ENCODE data around the gene GARNL3.
A peak's percentile ranks its signal among the peaks of the same experiment; 100 is the strongest.

The GARNL3 gene

DNA sequence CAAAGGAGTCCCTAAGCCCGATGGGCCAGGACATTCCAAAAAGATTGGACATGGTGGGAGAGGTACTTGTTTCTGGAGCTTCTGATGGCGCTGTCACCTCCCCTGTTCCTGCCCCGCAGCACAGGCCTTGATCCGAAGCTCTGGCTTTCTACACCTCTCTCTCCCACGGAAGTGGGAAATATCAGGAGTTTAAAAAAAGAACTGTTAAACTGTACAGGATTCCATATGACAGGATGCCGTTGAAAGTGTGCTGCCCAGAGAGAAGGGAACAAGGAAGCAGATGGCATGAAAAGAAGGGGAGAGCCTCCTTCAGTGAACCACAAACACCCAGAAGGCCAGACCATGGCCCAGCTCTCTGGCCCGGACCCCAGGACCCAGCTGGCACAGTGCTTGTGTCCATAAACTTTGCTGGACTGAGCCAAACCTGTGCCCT lies 105.6 kb downstream of the GARNL3 start:
- intact Hi-C loops (cut with micrococcal nuclease) = no loop called here
- H3K27me3 Mint-ChIP-seq = peaks cover 24% of the 10 kb centered on the region

DNA sequence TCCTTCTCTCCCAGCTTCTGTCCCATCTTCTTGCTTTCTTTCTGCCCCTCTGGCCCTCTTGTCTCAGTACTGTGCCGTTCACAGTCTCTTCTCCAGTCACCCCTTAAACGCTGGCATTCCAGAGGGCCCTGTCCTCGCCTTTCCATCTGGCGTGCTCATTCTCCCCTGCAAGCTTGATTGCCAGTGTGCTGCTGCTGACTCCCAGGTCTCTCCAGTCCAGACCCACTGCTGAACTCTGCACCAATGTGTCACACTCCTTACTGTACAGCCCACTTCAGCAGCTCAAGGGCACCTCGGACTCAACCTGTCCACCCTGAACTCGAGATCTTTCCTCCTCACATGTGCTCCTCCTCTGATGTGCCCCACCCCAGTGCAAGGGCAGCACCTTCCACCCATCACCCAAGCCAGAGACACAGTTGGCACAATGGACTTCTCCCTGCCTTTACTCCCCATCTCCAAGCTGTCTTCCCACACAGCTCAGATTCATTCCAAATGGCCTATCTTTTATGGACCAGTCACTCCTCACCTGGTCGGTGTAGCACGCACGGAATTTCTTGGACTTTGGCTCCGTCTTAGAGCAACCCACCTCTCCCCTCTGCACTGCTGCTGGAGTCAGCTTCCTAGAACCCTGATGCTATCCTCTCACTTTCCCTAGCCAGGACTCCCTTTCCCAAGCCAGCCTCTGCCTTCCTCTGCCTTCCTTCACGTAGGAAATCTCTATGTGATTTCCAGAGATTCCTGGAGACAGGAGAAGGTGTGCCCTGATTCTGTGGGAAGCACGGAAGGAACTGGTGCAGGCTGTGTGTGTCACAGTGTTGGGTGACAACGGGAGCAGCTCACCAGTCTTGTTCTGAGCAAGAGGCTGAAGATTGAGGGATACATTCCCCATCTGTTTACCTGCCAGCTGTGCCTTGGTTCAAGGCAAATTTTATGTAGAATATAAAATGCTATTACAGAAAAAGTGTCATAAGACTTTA lies 106.4 kb downstream of the GARNL3 start:
- Mint-ChIP-seq H3K27me3 (peaks cover 24% of the 10 kb centered on the region), H3K36me3 (ENCODE audit: low read depth) (no peaks in the 10 kb centered on the region), H3K27ac (peak overlapping the region; percentile 78), H3K4me3 (no peak overlapping the region), H3K4me1 (ENCODE audit: low read depth) (peaks cover 28% of the 10 kb centered on the region), H3K9me3 (no peaks in the 10 kb centered on the region)
- intact Hi-C loops (cut with micrococcal nuclease) = no loop called here

More for the DNA sequence above, 105.6 kb downstream of the GARNL3 start:
- Mint-ChIP-seq H3K4me3 (no peak overlapping the region), H3K36me3 (ENCODE audit: low read depth) (no peaks in the 10 kb centered on the region), H3K9me3 (no peaks in the 10 kb centered on the region), H3K4me1 (ENCODE audit: low read depth) (peaks cover 28% of the 10 kb centered on the region), H3K27ac (peak overlapping the region; percentile 78)

DNA sequence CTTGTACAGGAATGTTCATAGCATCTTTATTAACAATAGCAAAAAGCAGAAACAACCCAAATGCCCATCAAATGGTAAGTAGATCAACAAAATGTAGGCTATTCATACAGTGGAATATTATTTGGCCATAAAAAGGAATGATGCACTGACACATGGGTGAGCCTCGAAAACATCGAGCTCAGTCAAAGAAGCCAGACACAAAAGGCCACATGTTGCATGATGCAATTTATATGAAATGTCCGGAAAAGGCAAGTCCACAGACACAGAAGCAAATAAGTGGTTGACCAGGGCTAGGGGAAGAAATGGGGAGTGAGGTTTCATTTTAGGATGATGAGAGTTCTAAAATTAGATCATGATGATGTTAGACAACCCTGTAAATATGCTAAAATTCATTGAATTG lies 115.9 kb downstream of the GARNL3 start:
- no peak overlapping the region for H3K27ac Mint-ChIP-seq
- intact Hi-C loops (cut with micrococcal nuclease) = no loop called here
- no peak overlapping the region for H3K4me3 Mint-ChIP-seq
- no peaks in the 10 kb centered on the region for H3K36me3 Mint-ChIP-seq (ENCODE audit: low read depth)
- no peaks in the 10 kb centered on the region for H3K4me1 Mint-ChIP-seq (ENCODE audit: low read depth)
- peaks cover 14% of the 10 kb centered on the region for H3K9me3 Mint-ChIP-seq
- H3K27me3 Mint-ChIP-seq = peaks cover 23% of the 10 kb centered on the region

- Mint-ChIP-seq H3K36me3 (ENCODE audit: low read depth) (no peaks in the 10 kb centered on the region), H3K9me3 (peaks cover 14% of the 10 kb centered on the region), H3K4me1 (ENCODE audit: low read depth) (no peaks in the 10 kb centered on the region), H3K27ac (no peak overlapping the region), H3K27me3 (peaks cover 22% of the 10 kb centered on the region), H3K4me3 (no peak overlapping the region)
- intact Hi-C loops (cut with micrococcal nuclease) = no loop called here
Observed at GRCh38 chr9:127382541-127382940, 118.0 kb downstream of the GARNL3 start.

DNA sequence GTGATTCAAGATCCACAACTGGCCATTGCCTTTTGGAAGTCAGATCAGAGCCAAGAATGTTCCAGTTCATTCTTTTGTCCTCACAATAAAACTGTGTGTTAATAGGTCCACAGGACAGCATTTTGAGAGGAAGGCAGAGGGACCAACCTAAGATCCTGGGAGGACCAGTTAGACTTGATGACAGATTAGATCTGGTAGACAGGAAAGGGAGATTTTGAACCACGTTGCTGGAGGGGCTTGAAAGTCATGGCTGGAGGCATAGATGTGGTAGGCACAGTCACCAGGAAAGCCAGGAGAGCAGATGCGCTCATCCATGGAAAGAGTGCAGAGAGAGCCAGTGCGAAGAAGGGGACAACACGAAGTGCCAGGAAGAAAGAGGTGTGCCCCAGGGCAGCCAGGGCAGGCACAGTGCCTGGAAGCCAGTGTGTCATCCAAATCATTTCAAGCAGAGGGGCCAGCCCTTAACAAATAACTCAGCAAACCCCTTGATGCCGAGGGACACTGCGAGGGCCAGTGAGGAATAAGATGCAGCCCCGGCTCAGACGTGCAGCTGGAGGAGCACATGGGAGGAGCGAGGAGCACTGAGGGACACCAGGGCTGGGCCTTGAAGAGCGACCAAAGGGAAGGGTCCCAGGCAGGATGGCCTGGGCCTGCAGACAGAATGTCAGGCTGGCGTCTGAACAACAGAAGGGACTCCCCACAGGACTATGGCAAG lies 119.6 kb downstream of the GARNL3 start:
- intact Hi-C loops (cut with micrococcal nuclease) = no loop called here
- Mint-ChIP-seq H3K27ac (no peak overlapping the region), H3K36me3 (ENCODE audit: low read depth) (no peaks in the 10 kb centered on the region), H3K4me1 (ENCODE audit: low read depth) (peaks cover 14% of the 10 kb centered on the region), H3K4me3 (no peak overlapping the region), H3K27me3 (peaks cover 23% of the 10 kb centered on the region), H3K9me3 (peaks cover 2% of the 10 kb centered on the region)

GRCh38 chr9:127384901-127385300 lies 120.3 kb downstream of the GARNL3 start:
- Mint-ChIP-seq H3K27me3 (peaks cover 23% of the 10 kb centered on the region), H3K27ac (no peak overlapping the region), H3K4me3 (no peak overlapping the region), H3K9me3 (no peaks in the 10 kb centered on the region), H3K36me3 (ENCODE audit: low read depth) (no peaks in the 10 kb centered on the region), H3K4me1 (ENCODE audit: low read depth) (peaks cover 14% of the 10 kb centered on the region)
- intact Hi-C loops (cut with micrococcal nuclease) = no loop called here

DNA sequence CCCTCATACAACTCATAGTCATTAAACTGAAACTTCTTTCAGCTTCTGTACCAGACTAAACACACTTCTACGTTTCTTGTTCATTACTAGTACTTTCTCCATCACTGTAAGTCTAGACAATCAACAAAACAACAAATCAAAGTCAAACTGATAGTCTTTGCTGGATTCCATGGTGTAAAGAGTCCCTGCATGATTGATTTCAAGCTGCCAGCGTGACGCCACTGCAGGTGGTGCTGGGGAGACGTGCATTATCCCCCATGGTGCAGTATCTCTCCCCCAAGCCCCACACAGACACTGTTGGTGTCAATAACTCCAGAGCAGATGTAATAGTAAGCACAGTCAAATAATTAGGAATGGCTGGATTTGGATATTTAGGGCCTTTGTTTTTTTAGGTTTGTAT lies 121.7 kb downstream of the GARNL3 start:
- Mint-ChIP-seq H3K36me3 (ENCODE audit: low read depth) (no peaks in the 10 kb centered on the region), H3K9me3 (no peaks in the 10 kb centered on the region)

DNA sequence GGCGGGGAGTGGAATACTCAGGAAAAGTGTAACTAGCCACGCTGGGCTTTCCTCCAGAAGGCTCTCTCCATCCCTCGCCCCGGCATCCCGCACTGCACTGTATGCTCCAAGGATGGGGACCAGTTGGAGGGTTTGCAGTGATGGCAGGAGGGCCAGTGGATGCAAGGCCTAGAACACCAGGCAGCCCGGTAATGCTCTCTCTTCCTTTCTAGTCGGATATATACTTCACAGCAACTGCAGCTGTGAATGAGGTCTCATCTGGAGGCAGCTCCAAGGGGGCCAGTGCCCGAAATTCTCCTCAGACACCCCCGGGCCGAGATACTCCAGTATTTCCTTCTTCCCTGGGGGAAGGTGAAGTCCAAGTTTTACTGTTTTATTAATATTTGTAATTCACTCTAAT lies 122.4 kb downstream of the GARNL3 start:
- peaks cover 15% of the 10 kb centered on the region for H3K4me1 Mint-ChIP-seq (ENCODE audit: low read depth)
- H3K36me3 Mint-ChIP-seq (ENCODE audit: low read depth) = no peaks in the 10 kb centered on the region
- no peak overlapping the region for H3K4me3 Mint-ChIP-seq
- intact Hi-C loops (cut with micrococcal nuclease) = no loop called here
- no peak overlapping the region for H3K27ac Mint-ChIP-seq
- H3K9me3 Mint-ChIP-seq = no peaks in the 10 kb centered on the region
- H3K27me3 Mint-ChIP-seq = peaks cover 21% of the 10 kb centered on the region

More for the DNA sequence above, 121.7 kb downstream of the GARNL3 start:
- Mint-ChIP-seq H3K27ac (no peak overlapping the region), H3K27me3 (peaks cover 23% of the 10 kb centered on the region), H3K4me1 (ENCODE audit: low read depth) (peaks cover 14% of the 10 kb centered on the region), H3K4me3 (no peak overlapping the region)
- intact Hi-C loops (cut with micrococcal nuclease) = no loop called here

- Mint-ChIP-seq H3K36me3 (ENCODE audit: low read depth) (no peaks in the 10 kb centered on the region), H3K27me3 (peaks cover 21% of the 10 kb centered on the region), H3K9me3 (no peaks in the 10 kb centered on the region), H3K4me3 (no peak overlapping the region), H3K27ac (no peak overlapping the region), H3K4me1 (ENCODE audit: low read depth) (peaks cover 24% of the 10 kb centered on the region)
- intact Hi-C loops (cut with micrococcal nuclease) = no loop called here
Observed at GRCh38 chr9:127388037-127388855, 123.7 kb downstream of the GARNL3 start.

GRCh38 chr9:127388856-127389238 lies 124.3 kb downstream of the GARNL3 start:
- Mint-ChIP-seq H3K9me3 (no peaks in the 10 kb centered on the region), H3K4me3 (no peak overlapping the region), H3K36me3 (ENCODE audit: low read depth) (no peaks in the 10 kb centered on the region), H3K27ac (no peak overlapping the region), H3K4me1 (ENCODE audit: low read depth) (peaks cover 24% of the 10 kb centered on the region), H3K27me3 (peaks cover 18% of the 10 kb centered on the region)
- intact Hi-C loops (cut with micrococcal nuclease) = no loop called here

GRCh38 chr9:127389381-127390247 lies 125.0 kb downstream of the GARNL3 start:
- no peaks in the 10 kb centered on the region for H3K36me3 Mint-ChIP-seq (ENCODE audit: low read depth)
- no peaks in the 10 kb centered on the region for H3K9me3 Mint-ChIP-seq
- no peak overlapping the region for H3K27ac Mint-ChIP-seq
- no peak overlapping the region for H3K4me3 Mint-ChIP-seq
- peaks cover 24% of the 10 kb centered on the region for H3K4me1 Mint-ChIP-seq (ENCODE audit: low read depth)
- H3K27me3 Mint-ChIP-seq = peaks cover 11% of the 10 kb centered on the region
- intact Hi-C loops (cut with micrococcal nuclease) = no loop called here

DNA sequence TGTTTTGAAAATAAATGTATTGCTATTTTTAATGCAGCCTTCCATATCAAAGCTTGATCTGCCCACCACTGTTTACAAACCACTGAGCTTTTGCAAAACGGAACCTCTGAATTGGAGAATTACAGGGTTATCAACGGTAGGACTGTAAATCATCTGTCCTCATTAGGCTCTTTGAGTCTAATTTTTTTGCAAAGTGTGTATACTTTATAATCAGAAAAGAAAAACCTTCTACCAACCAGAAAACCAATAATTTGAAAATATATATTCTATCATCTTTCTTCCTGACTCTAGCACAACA lies 125.6 kb downstream of the GARNL3 start:
- Mint-ChIP-seq H3K9me3 (no peaks in the 10 kb centered on the region), H3K4me1 (ENCODE audit: low read depth) (peaks cover 24% of the 10 kb centered on the region), H3K27me3 (peaks cover 9% of the 10 kb centered on the region), H3K27ac (no peak overlapping the region), H3K36me3 (ENCODE audit: low read depth) (no peaks in the 10 kb centered on the region), H3K4me3 (no peak overlapping the region)
- intact Hi-C loops (cut with micrococcal nuclease) = no loop called here

GRCh38 chr9:127390563-127390962 lies 126.0 kb downstream of the GARNL3 start:
- Mint-ChIP-seq H3K27ac (no peak overlapping the region), H3K4me3 (no peak overlapping the region), H3K27me3 (peaks cover 12% of the 10 kb centered on the region), H3K4me1 (ENCODE audit: low read depth) (peaks cover 26% of the 10 kb centered on the region), H3K36me3 (ENCODE audit: low read depth) (no peaks in the 10 kb centered on the region), H3K9me3 (no peaks in the 10 kb centered on the region)
- intact Hi-C loops (cut with micrococcal nuclease) = no loop called here

Measured in dendritic cell treated with granulocyte-macrophage colony-stimulating factor and Interleukin-4, amounts not matched to agents 40 ng/mL and 50 ng/mL, for 4 days (primary cell).